Neutrophil (primary cell): ENCODE results near the gene TSPAN5.

ENCODE experiments used
- H3K27ac ChIP-seq: fragments of 200-600 bp; sonication (generic); 2 replicates; pipeline ENCODE4 v1.5.1; 2016; ENCODE audit warnings: mild to moderate bottlenecking, moderate library complexity
- H3K27me3 ChIP-seq: fragments of 200-600 bp; sonication (generic); 2 replicates; pipeline ENCODE4 v1.6.0; 2016; ENCODE audit warnings: mild to moderate bottlenecking
- H3K36me3 ChIP-seq: fragments of 200-600 bp; sonication (generic); 2 replicates; pipeline ENCODE4 v1.5.1; 2017
- H3K4me1 ChIP-seq, 2 experiments: fragments of 200-600 bp in 1 of 2; sonication (generic) in 1 of 2; 1 replicate in 1 of 2; 2 replicates in 1 of 2; pipeline versions ENCODE4 v1.5.1 to v1.6.1; 2013 to 2016; ENCODE audit warnings: low read depth in 1 of 2, low read length in 1 of 2, mild to moderate bottlenecking in 1 of 2, moderate library complexity in 1 of 2; ENCODE audit not compliant: control insufficient read depth in 1 of 2, insufficient read depth in 1 of 2
- H3K4me3 ChIP-seq, 2 experiments: fragments of 200-600 bp in 1 of 2; sonication (generic) in 1 of 2; 1 replicate in 1 of 2; 2 replicates in 1 of 2; pipeline ENCODE4 v1.5.1; 2013 to 2016; ENCODE audit warnings: low read depth in 1 of 2, low read length in 1 of 2, mild to moderate bottlenecking in 1 of 2, moderate library complexity in 1 of 2
- H3K9me3 ChIP-seq: fragments of 200-600 bp; sonication (generic); 2 replicates; pipeline ENCODE4 v1.5.1; 2016
- TF ChIP-seq, protein P1 (sequence below): fragments of 200-600 bp; sonication (generic); IDR thresholded peaks from 2 replicates; pipeline ENCODE4 v1.5.1; 2016; ENCODE audit warnings: antibody characterized with exemption

Gene TSPAN5

DNA sequence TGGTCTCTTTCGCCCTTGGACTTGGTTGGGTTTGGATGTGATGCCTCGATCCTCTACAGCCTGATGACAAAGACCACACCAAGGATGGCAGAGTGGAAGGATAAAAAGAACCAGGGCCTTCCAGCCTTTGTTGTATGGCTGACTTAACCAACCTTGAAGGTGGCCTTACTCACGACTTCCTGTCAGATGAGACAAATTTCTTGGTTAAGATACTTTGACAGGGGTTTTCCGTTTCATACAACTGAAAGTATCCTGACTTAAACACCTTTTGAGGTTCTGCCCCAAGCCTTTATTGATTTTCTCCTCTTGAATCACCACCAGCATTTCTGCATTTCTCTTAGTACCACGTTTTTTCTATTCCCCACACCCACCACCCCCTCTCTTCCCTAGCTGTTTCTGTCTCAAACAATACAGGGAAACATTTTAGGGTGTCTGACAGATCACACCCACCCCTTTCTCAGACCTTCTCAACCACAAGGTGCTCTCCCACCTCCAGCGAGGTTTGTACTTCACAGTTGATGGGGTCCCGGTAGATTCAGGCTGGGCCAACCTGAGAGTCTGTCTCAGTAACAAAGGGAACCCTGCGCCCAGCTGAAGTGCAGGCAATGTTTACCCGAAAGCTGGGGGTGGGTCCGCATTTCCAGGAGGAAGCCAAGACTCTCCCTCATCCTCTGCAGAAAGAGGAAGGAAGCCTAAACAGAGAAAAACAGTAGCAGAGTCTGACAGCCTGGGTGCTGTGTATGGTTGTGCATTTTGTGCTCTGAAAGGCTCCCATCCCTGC is 5.0 kb upstream of the TSPAN5 start:
- no peaks in the 10 kb centered on the region for H3K36me3 ChIP-seq
- TF ChIP-seq, protein P1, sequence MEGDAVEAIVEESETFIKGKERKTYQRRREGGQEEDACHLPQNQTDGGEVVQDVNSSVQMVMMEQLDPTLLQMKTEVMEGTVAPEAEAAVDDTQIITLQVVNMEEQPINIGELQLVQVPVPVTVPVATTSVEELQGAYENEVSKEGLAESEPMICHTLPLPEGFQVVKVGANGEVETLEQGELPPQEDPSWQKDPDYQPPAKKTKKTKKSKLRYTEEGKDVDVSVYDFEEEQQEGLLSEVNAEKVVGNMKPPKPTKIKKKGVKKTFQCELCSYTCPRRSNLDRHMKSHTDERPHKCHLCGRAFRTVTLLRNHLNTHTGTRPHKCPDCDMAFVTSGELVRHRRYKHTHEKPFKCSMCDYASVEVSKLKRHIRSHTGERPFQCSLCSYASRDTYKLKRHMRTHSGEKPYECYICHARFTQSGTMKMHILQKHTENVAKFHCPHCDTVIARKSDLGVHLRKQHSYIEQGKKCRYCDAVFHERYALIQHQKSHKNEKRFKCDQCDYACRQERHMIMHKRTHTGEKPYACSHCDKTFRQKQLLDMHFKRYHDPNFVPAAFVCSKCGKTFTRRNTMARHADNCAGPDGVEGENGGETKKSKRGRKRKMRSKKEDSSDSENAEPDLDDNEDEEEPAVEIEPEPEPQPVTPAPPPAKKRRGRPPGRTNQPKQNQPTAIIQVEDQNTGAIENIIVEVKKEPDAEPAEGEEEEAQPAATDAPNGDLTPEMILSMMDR = no peak
- H3K27ac ChIP-seq = no peak overlapping the region
- H3K4me3 ChIP-seq = no peak overlapping the region
- no peaks in the 10 kb centered on the region for H3K9me3 ChIP-seq
- H3K4me1 ChIP-seq = peaks cover 5 to 9% of the 10 kb centered on the region in 2 experiments
- H3K27me3 ChIP-seq = peaks cover 34% of the 10 kb centered on the region

DNA sequence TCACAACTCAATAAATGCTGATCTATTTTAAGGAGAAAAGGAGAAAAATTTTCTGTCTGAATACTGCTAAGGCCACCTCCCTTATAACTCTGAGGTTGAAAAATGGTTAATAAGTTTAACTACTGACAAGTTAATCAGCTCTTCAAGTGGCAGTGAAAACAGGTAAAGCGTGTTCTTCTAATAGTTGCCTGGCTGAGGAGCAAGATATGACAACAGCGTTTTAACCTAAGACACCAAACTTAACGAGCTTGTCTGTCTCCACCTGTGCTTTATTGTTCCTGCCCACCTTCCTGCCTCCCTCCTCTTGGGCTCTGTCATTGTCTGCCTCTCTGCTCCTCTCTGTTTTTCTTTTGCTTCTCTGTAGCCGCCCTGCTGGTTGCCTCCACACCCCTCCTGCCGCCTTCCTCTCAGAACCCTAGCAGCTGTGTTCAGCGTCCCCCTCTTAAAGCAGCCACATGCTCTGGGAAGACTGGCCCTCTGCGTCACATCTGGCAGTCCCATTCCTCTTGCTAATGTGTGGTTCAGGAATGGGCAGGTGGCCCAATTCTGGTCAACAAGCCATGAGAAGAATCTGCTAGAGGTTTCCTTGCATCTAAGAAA is 4.3 kb upstream of the TSPAN5 start:
- H3K27ac ChIP-seq = no peak overlapping the region
- no peak overlapping the region for H3K4me3 ChIP-seq

DNA sequence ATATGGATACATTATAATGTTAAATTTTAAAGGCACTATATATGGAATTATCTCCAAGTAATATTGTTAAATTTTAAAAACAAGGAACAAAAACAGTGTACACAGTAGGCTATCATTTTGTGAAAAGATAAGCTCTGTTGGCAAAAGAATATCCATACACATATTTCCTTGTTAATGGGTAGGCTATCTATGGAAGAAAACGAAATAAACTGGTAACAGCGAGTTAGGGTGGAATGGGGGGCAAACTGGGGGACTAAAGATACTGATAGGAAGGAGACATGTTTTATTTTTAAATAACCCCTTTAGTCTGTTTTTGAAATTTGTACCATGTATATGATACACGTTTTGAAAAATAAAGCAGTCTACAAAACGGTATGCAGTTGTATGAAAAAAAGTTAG is 3.6 kb upstream of the TSPAN5 start:
- TF ChIP-seq, protein P1 = no peak
- Histone ChIP-seq H3K4me1 (peaks cover 17 to 19% of the 10 kb centered on the region in 2 experiments), H3K27me3 (peaks cover 48% of the 10 kb centered on the region), H3K4me3 (no peak overlapping the region), H3K9me3 (no peaks in the 10 kb centered on the region), H3K36me3 (no peaks in the 10 kb centered on the region), H3K27ac (no peak overlapping the region)

More for the DNA sequence above, 4.3 kb upstream of the TSPAN5 start:
- H3K9me3 ChIP-seq = no peaks in the 10 kb centered on the region
- no peaks in the 10 kb centered on the region for H3K36me3 ChIP-seq
- H3K27me3 ChIP-seq = peaks cover 41% of the 10 kb centered on the region
- peaks cover 11 to 15% of the 10 kb centered on the region in 2 experiments for H3K4me1 ChIP-seq
- TF ChIP-seq, protein P1 = no peak

DNA sequence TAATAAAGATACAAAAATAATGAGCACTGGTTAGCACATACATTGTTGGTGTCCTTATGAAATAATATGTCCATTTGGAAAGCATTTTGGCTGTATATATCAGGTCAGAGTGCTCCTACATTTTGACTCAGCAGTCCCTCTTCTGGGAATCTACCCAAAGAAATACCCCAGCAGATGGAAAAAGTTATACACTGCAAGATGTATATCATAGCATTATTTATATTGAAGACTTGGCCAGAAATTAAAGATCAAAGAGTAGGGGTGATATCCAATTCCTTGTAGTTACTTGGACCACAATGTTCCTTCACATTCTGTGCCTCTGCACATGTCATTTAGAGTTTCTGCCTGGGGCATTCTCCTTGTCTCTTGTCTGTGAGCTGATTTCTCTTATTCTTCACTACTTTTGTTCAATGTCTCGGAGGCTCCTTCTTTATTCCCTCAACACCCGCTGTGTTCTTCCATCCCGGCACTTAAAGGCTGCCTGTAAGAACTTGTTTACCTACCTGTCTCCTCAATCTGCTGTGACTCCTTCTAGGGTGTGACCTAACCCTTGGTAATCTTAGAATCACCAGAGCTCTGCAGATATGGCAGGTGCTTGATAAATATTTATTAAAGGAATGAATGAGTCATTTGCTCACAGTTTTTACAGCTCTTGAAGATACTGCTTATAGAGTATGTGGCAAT is 3.1 kb upstream of the TSPAN5 start:
- Histone ChIP-seq H3K4me1 (peaks cover 17 to 19% of the 10 kb centered on the region in 2 experiments), H3K4me3 (no peak overlapping the region), H3K36me3 (no peaks in the 10 kb centered on the region), H3K27ac (no peak overlapping the region), H3K9me3 (no peaks in the 10 kb centered on the region), H3K27me3 (peaks cover 53% of the 10 kb centered on the region)
- TF ChIP-seq, protein P1 = no peak

DNA sequence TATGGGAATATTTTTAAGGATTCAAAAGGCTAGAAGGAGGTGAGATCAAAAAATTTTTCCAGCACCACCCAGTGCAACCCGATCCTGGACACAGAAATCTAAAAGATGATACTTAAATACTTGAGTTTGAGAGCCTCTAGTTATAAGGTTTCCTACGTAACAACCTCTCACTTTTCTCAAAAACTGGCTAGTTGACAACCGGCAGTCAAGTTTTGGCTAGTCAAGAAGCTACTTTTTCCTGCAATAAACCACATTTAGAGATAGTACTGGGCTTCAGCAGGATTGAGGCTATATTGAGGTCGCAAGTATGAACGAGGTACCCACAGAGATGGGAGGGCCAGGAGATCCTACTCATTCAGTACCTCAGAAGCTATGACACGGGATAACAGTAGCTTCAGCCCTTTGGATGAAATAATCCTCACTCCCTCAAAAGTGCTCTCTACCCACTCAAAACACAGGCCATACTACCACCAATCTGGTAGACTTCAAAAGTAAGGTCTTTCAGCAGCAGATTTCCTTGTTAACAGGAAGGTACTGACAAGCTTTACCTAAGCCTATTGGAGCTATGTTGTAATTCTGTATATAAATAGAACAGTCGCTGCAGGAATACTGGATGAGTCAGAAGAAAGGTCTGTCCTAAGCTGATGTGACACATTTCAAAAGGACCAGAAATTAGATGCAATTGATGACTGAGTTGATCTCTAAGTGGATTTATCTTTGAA is 1.5 kb upstream of the TSPAN5 start:
- Histone ChIP-seq H3K9me3 (no peaks in the 10 kb centered on the region), H3K4me1 (peaks cover 17 to 19% of the 10 kb centered on the region in 2 experiments), H3K4me3 (no peak overlapping the region), H3K27ac (no peak overlapping the region), H3K27me3 (peaks cover 65% of the 10 kb centered on the region), H3K36me3 (no peaks in the 10 kb centered on the region)
- TF ChIP-seq, protein P1 = no peak
